ENCODE results near the gene C22orf39.

Gene C22orf39

GRCh38 chr22:19480789-19481188, 33.3 kb upstream of the C22orf39 start:
- no peak for TF ChIP-seq CTCF (IDR thresholded peaks at IDR 0.05; ENCODE audit: low read length, missing control alignments)
- H3K4me3 ChIP-seq (replicated peaks; ENCODE audit: low read depth, low read length): no peak overlapping the region
- DNase-seq (ENCODE audit: low read depth): no peak

GRCh38 chr22:19480173-19480568, 32.7 kb upstream of the C22orf39 start:
- DNase-seq (ENCODE audit: low read depth): no peak
- H3K4me3 ChIP-seq (replicated peaks; ENCODE audit: low read depth, low read length): peak overlapping the region; percentile 93
- TF ChIP-seq CTCF (IDR thresholded peaks at IDR 0.05; ENCODE audit: low read length, missing control alignments): no peak

GRCh38 chr22:19479355-19480172, 32.1 kb upstream of the C22orf39 start, which contains the start of gene CDC45:
Gene CDC45 (plus strand): TSS chr22:19479920. CDS start chr22:19479969, 49 bp downstream.
- peak; percentile 99 for DNase-seq (ENCODE audit: low read depth)
- H3K4me3 ChIP-seq (replicated peaks; ENCODE audit: low read depth, low read length): peak within 1 kb of the TSS; percentile 93

GRCh38 chr22:19478901-19479354, 31.4 kb upstream of the C22orf39 start, which contains the start of gene UFD1:
Gene UFD1 (minus strand): TSS chr22:19479193. CDS start chr22:19479085, 108 bp downstream.
- peak; percentile 87 for DNase-seq (ENCODE audit: low read depth)
- TF ChIP-seq CTCF (IDR thresholded peaks at IDR 0.05; ENCODE audit: low read length, missing control alignments): no peak
- peak within 1 kb of the TSS; percentile 93 for H3K4me3 ChIP-seq (replicated peaks; ENCODE audit: low read depth, low read length)

More at GRCh38 chr22:19479355-19480172, 32.1 kb upstream of the C22orf39 start, which contains the start of gene CDC45:
- TF ChIP-seq CTCF (IDR thresholded peaks at IDR 0.05; ENCODE audit: low read length, missing control alignments): no peak

GRCh38 chr22:19478045-19478900, 30.8 kb upstream of the C22orf39 start:
- TF ChIP-seq CTCF (IDR thresholded peaks at IDR 0.05; ENCODE audit: low read length, missing control alignments): no peak
- DNase-seq (ENCODE audit: low read depth): no peak
- H3K4me3 ChIP-seq (replicated peaks; ENCODE audit: low read depth, low read length): peak overlapping the region; percentile 93

GRCh38 chr22:19477321-19478044, 30.0 kb upstream of the C22orf39 start:
- H3K4me3 ChIP-seq (replicated peaks; ENCODE audit: low read depth, low read length): peak overlapping the region; percentile 93
- DNase-seq (ENCODE audit: low read depth): peak; percentile 35
- peak; percentile 41 for TF ChIP-seq CTCF (IDR thresholded peaks at IDR 0.05; ENCODE audit: low read length, missing control alignments)

Data from fibroblast of pulmonary artery (primary cell).